SU-DHL-6 (cell line): ENCODE measurements around the gene REXO1.

Experiments used
- H2AFZ ChIP-seq: fragments of 200-600 bp; sonication (generic); 2 replicates; pipeline ENCODE4 v1.6.1; 2014; ENCODE audit warnings: low read depth, mild to moderate bottlenecking, moderate library complexity, mixed read lengths, antibody characterized with exemption, low read length; ENCODE audit not compliant: severe bottlenecking
- H3F3A ChIP-seq: fragments of 200-600 bp; shearing (Covaris generic); 2 replicates; pipeline ENCODE4 v1.6.0; 2016; ENCODE audit warnings: antibody characterized with exemption, mild to moderate bottlenecking; ENCODE audit not compliant: insufficient read depth
- H3K27ac ChIP-seq: fragments of 200-600 bp; sonication (generic); 2 replicates; pipeline ENCODE4 v1.5.1; 2016; ENCODE audit warnings: low read depth, mild to moderate bottlenecking, low read length, moderate library complexity, mixed read lengths
- H3K27me3 ChIP-seq: fragments of 200-600 bp; sonication (generic), shearing (Covaris generic); 2 replicates; pipeline ENCODE4 v1.6.0; 2014; ENCODE audit warnings: mild to moderate bottlenecking, low read length
- H3K36me3 ChIP-seq: fragments of 200-600 bp; sonication (generic); 2 replicates; pipeline ENCODE4 v1.6.1; 2014; ENCODE audit warnings: mild to moderate bottlenecking, low read length, mixed read lengths
- H3K4me2 ChIP-seq: fragments of 300-600, 200-600 bp; shearing (Covaris generic), sonication (generic); 2 replicates; pipeline ENCODE4 v1.6.0; 2014; ENCODE audit warnings: low read length, low read depth, mild to moderate bottlenecking; ENCODE audit not compliant: poor library complexity, severe bottlenecking
- H3K4me3 ChIP-seq: fragments of 200-600 bp; sonication (generic); 2 replicates; pipeline ENCODE4 v1.5.1; 2014; ENCODE audit warnings: antibody characterized with exemption, low read length, mild to moderate bottlenecking, mixed read lengths; ENCODE audit not compliant: insufficient read depth, poor library complexity, severe bottlenecking
- H3K79me2 ChIP-seq: fragments of 200-600 bp; sonication (generic); 2 replicates; pipeline ENCODE4 v1.6.1; 2014; ENCODE audit warnings: mild to moderate bottlenecking, low read length, moderate library complexity; ENCODE audit not compliant: insufficient read depth
- H3K9ac ChIP-seq: fragments of 200-600 bp; sonication (generic); 2 replicates; pipeline ENCODE4 v1.7.0; 2014; ENCODE audit warnings: mild to moderate bottlenecking, low read length
- H3K9me2 ChIP-seq: fragments of 200-600 bp; sonication (generic); replicated peaks from 2 replicates; pipeline ENCODE4 v1.6.1; 2014; ENCODE audit warnings: low read length; ENCODE audit not compliant: insufficient read depth
- H3K9me3 ChIP-seq: fragments of 200-600 bp; sonication (generic); 2 replicates; pipeline ENCODE4 v1.6.1; 2014; ENCODE audit warnings: low read length, mixed read lengths; ENCODE audit not compliant: insufficient read depth
- H4K20me1 ChIP-seq: fragments of 200-600 bp; sonication (generic); 2 replicates; pipeline ENCODE4 v1.6.1; 2014; ENCODE audit warnings: low read depth, mild to moderate bottlenecking, antibody characterized with exemption, low read length, moderate library complexity, mixed read lengths
- CTCF ChIP-seq: fragments of 200-600 bp; sonication (generic); IDR thresholded peaks from one replicate; pipeline ENCODE4 v1.5.1; 2017; ENCODE audit warnings: antibody characterized with exemption, mild to moderate bottlenecking, low read length, moderate library complexity; ENCODE audit not compliant: insufficient read depth, poor library complexity, severe bottlenecking
- EZH2phosphoT487 ChIP-seq: fragments of 200-600 bp; sonication (generic), shearing (Covaris generic); conservative IDR thresholded peaks from 2 replicates; pipeline ENCODE4 v1.6.1; 2018; ENCODE audit warnings: mild to moderate bottlenecking, antibody characterized with exemption, low read length, moderate library complexity, mixed read lengths

Gene REXO1

DNA sequence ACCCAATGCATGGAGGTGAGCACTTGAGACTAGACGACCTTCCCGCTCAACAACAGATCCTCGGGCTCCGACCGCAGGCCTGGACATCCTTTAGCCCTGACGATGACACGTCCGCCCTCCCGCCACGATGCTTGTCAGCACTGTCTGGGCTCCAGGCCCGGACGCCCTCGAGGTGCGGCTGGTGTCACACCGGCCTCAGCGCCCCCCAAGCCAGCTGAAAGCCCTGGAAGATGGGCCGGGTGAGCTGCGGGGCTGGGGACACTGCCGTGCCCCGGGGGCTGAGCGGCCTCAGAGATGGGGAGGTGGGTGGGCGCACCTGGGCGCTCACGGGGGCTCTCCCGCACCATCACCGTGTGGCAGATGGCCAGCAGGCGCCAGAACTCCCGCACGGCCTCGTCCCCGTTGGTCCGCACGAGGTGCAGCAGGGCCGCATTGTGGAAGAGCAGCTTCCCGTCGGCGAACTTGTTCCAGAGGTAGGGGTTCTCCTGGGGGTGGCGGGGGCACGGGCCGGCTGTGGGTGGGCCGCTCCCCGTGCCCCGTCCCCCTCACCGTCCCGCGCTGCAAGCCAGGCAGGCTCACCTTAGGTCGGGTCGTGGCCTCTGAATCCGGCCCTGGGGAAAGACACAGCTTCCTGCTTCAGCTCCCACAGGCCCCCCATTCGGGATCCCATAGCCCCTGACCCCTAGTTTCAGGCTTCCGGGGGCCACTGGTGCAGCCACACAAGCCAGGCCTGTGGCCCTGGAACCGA is 51.7 kb downstream of the REXO1 start:
- Histone ChIP-seq H3F3A (no peaks in the 10 kb centered on the region), H3K9me2 (no peaks in the 10 kb centered on the region), H3K9ac (no peak overlapping the region), H3K4me2 (no peak overlapping the region), H3K79me2 (no peaks in the 10 kb centered on the region), H2AFZ (no peak overlapping the region), H3K9me3 (no peaks in the 10 kb centered on the region), H3K27ac (no peak overlapping the region), H3K36me3 (no peaks in the 10 kb centered on the region), H3K27me3 (no peaks in the 10 kb centered on the region), H3K4me3 (no peak overlapping the region), H4K20me1 (no peaks in the 10 kb centered on the region)
- TF ChIP-seq EZH2phosphoT487: no peak
- TF ChIP-seq CTCF: no peak

DNA sequence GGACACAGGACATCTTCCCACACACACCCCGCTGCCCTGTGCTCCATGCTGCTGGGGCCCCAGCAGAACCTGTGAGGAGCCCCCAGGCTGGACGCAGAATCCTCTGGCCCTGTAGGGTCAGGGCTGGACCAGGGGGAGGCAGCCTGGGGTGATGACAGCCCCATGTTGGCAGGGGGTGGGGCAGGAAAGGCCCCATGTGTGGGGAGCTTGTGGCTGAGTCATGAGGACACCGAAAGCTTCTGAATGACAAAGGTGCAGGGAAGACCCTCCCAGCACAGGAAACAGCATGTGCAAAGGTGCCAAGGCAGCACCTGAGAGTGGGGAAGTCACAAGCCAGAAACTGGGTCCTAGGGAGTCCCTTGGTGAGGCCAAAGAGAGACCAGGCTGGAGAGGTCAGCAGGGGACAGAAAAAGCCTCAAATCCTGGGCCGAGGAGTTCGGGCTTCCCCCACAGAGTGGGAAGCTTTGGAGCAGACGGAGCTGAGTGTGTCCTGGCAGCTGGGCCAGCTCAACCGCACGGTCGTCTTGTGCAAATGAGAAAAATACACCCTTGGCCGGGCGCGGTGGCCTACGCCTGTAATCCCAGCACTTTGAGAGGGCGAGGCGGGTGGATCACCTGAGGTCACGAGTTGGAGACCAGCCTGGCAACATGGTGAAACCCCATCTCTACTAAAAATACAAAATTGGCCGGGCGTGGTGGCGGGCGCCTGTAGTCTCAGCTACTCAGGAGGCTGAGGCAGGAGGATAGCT is 53.7 kb downstream of the REXO1 start:
- Histone ChIP-seq H3K9ac (no peak overlapping the region), H2AFZ (no peak overlapping the region), H3K9me2 (no peaks in the 10 kb centered on the region), H3K4me2 (no peak overlapping the region), H3K36me3 (no peaks in the 10 kb centered on the region), H3K9me3 (no peaks in the 10 kb centered on the region), H3K27ac (no peak overlapping the region), H4K20me1 (no peaks in the 10 kb centered on the region), H3F3A (no peaks in the 10 kb centered on the region), H3K4me3 (no peak overlapping the region), H3K27me3 (no peaks in the 10 kb centered on the region), H3K79me2 (no peaks in the 10 kb centered on the region)
- TF ChIP-seq EZH2phosphoT487 (no peak), CTCF (no peak)

DNA sequence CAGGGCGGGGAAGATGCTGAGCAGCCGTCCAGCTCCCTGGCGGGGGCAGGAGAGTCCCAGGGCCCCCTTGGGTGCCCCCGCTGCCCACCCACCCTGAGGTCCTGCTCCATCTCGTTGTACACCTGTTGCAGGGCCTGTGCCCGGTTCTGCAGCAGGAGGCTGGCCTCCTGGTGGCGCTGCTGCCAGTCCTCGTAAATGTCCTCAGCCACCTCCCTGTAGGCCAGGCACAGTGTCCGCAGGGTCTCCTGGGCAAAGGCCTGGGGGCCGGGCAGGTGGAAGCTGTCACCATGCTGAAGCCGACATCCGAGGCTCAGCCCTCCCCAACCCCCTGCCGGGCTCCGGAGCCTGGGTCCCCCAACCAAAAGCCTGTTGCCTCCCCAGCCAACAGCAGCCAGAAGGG is 56.4 kb downstream of the REXO1 start:
- TF ChIP-seq CTCF: no peak
- TF ChIP-seq EZH2phosphoT487: no peak
- H3K9ac ChIP-seq: no peak overlapping the region
- H3K4me3 ChIP-seq: no peak overlapping the region
- H3K27me3 ChIP-seq: no peaks in the 10 kb centered on the region
- no peaks in the 10 kb centered on the region for H3F3A ChIP-seq
- no peaks in the 10 kb centered on the region for H3K9me3 ChIP-seq
- H3K36me3 ChIP-seq: no peaks in the 10 kb centered on the region
- H3K79me2 ChIP-seq: no peaks in the 10 kb centered on the region
- no peak overlapping the region for H3K27ac ChIP-seq
- no peak overlapping the region for H2AFZ ChIP-seq
- no peaks in the 10 kb centered on the region for H3K9me2 ChIP-seq
- no peak overlapping the region for H3K4me2 ChIP-seq
- H4K20me1 ChIP-seq: no peaks in the 10 kb centered on the region
